ENCODE data around the gene VRTN. TPM values are rescaled to one million over a fixed set of nuclear protein-coding genes. Genes with fewer than 3 reads are reported as not detected.

VRTN gene
- total RNA-seq, 1 experiment from 2014 or later = 104 TPM

DNA sequence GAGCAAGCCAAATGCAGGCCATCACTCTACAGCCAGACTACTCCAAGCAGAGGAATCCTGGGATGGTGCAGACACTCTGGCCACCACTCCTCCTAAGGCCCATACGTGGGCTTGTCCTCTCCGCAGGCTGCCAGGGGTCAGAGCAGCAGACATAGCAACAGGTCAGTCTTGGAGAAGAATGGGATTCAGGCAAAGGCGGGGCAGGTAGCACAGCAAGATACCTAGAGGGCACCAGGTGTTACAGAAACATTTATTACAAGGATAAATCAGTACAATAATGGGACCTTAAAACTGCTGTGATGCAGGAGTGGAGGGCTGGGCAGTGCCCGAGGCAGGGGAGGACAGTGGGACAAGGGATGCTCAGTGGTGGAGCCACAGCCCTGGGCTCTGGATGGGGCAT, 57.4 kb downstream of the VRTN start:
- Histone ChIP-seq H3T11ph (ENCODE audit: low read length) (no peak overlapping the region), H3K27me3 (ENCODE audit: insufficient read depth, low read length) (no peaks in the 10 kb centered on the region), H2BK15ac (ENCODE audit: low read depth, low read length) (no peak overlapping the region), H2AFZ (ENCODE audit: low read length) (no peak overlapping the region), H2BK120ac (ENCODE audit: low read depth, low read length, poor library complexity, severe bottlenecking) (no peak overlapping the region), H3K27ac (ENCODE audit: insufficient read length, low read depth, low read length) (no peak overlapping the region), H3K4ac (ENCODE audit: low read depth, low read length) (no peak overlapping the region), H3K4me1 (ENCODE audit: insufficient read depth, low read length) (0 out of 2 replicates have a peak, but pooled peaks cover 1% of the 10 kb centered on the region), H4K8ac (replicated peaks; ENCODE audit: insufficient read length, low read depth, low read length) (no peak overlapping the region), H2BK5ac (ENCODE audit: insufficient read length, low read length) (no peak overlapping the region), H3K23me2 (ENCODE audit: insufficient read length, low read depth, low read length, poor library complexity, severe bottlenecking) (no peaks in the 10 kb centered on the region), H3K4me2 (ENCODE audit: insufficient read depth, insufficient read length, low read length) (no peak overlapping the region), H2BK12ac (ENCODE audit: insufficient read length, low read depth, low read length) (no peak overlapping the region), H2AK5ac (ENCODE audit: insufficient read length, low read length) (no peak overlapping the region), H3K23ac (ENCODE audit: insufficient read length, low read depth, low read length) (no peak overlapping the region), H3K14ac (ENCODE audit: insufficient read depth, low read length) (no peak overlapping the region; the same call in 1 of the 2 replicates), H3K56ac (ENCODE audit: insufficient read length, low read depth, low read length) (no peak overlapping the region), H4K91ac (ENCODE audit: insufficient read length, low read depth, low read length) (no peak overlapping the region), H3K9me3 (ENCODE audit: control insufficient read depth, low read depth, low read length) (no peaks in the 10 kb centered on the region), H4K20me1 (ENCODE audit: control insufficient read depth, insufficient read depth, insufficient read length) (no peaks in the 10 kb centered on the region), H3K79me1 (ENCODE audit: insufficient read depth, low read depth, low read length, poor library complexity, severe bottlenecking) (no peaks in the 10 kb centered on the region), H3K18ac (ENCODE audit: insufficient read length, low read depth, low read length) (no peak overlapping the region), H2BK20ac (ENCODE audit: low read depth, low read length, poor library complexity, severe bottlenecking) (no peak overlapping the region), H4K5ac (ENCODE audit: insufficient read length, low read depth, low read length) (no peak overlapping the region), H3K79me2 (ENCODE audit: insufficient read depth, low read length) (no peaks in the 10 kb centered on the region), H3K9ac (ENCODE audit: extremely low read depth, insufficient read length, low read length) (no peak overlapping the region)
- H3K9me3 Mint-ChIP-seq = no peaks in the 10 kb centered on the region; a peak in 1 of 5 replicates
- DNase-seq = no peak
- peaks cover 21 to 32% of the 10 kb centered on the region in 2 experiments for H3K4me1 Mint-ChIP-seq
- peaks cover 3% of the 10 kb centered on the region for H3K27me3 Mint-ChIP-seq (ENCODE audit: low read depth)
- TF ChIP-seq CTCF (conservative IDR thresholded peaks at IDR 0.05) = no peak
- WGBS (ENCODE audit: extremely low coverage, insufficient read length, low lambda C conversion rate) = no CpG with 5 or more reads among the region's 4 CpGs
- no peaks in the 10 kb centered on the region; a peak in 1 of 7 replicates for H3K36me3 Mint-ChIP-seq (ENCODE audit: insufficient read depth in 1 of 3, low read depth in 3 of 3)
- no peak overlapping the region for H3K4me3 Mint-ChIP-seq
- H3K27ac Mint-ChIP-seq = no peak overlapping the region
